ENCODE data around the gene KCNE3. TPM values are rescaled to one million over a fixed set of nuclear protein-coding genes. Genes with fewer than 3 reads are reported as not detected.

The KCNE3 gene
- total RNA-seq, 1 donor from 2014 or later: 1.2 TPM

DNA sequence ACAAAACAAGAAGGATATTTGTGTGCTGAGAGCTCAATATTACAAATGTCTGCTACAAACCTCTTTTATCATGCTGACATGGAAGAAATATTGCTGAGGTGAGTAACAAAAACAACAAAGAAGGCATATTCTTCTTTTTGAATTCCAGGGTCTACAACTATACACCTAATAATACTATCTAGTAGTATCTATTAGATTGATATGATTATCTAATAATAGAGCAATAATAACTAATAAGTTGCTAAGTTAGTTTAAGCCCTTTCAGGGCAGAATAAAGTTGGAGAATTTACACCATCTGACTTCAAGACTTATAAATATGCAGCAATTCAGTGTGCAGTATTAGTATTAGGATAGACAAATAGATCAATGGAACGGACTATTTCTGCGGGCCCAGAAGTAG lies 57.7 kb downstream of the KCNE3 start:
- Histone ChIP-seq H3K27ac (no peak overlapping the region), H2AFZ (replicated peaks) (no peak overlapping the region)

More for the DNA sequence above, 57.7 kb downstream of the KCNE3 start:
- H3K27me3 Mint-ChIP-seq (ENCODE audit: insufficient read depth, low read depth): no peaks in the 10 kb centered on the region
- peaks cover 5% of the 10 kb centered on the region for H3K4me1 Mint-ChIP-seq
- Histone ChIP-seq H3F3A (ENCODE audit: low read depth) (no peaks in the 10 kb centered on the region), H3K9me3 (ENCODE audit: low read depth) (no peaks in the 10 kb centered on the region), H3K4me1 (no peaks in the 10 kb centered on the region), H3K27me3 (no peaks in the 10 kb centered on the region), H3K79me2 (ENCODE audit: low read depth) (no peaks in the 10 kb centered on the region), H3K4me2 (no peak overlapping the region), H3K4me3 (no peak overlapping the region), H4K20me1 (ENCODE audit: low read depth) (no peaks in the 10 kb centered on the region), H3K9ac (no peak overlapping the region), H3K36me3 (no peaks in the 10 kb centered on the region)
- DNase-seq (ENCODE audit: low spot score): no peak
- H3K9me3 Mint-ChIP-seq: no peaks in the 10 kb centered on the region
- no peak overlapping the region for H3K27ac Mint-ChIP-seq
- no peak for TF ChIP-seq EZH2phosphoT487 (IDR thresholded peaks at IDR 0.05)
- TF ChIP-seq EZH2 (IDR thresholded peaks at IDR 0.05): no peak
- TF ChIP-seq, protein P1, sequence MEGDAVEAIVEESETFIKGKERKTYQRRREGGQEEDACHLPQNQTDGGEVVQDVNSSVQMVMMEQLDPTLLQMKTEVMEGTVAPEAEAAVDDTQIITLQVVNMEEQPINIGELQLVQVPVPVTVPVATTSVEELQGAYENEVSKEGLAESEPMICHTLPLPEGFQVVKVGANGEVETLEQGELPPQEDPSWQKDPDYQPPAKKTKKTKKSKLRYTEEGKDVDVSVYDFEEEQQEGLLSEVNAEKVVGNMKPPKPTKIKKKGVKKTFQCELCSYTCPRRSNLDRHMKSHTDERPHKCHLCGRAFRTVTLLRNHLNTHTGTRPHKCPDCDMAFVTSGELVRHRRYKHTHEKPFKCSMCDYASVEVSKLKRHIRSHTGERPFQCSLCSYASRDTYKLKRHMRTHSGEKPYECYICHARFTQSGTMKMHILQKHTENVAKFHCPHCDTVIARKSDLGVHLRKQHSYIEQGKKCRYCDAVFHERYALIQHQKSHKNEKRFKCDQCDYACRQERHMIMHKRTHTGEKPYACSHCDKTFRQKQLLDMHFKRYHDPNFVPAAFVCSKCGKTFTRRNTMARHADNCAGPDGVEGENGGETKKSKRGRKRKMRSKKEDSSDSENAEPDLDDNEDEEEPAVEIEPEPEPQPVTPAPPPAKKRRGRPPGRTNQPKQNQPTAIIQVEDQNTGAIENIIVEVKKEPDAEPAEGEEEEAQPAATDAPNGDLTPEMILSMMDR (IDR thresholded peaks at IDR 0.05): no peak
- H3K4me3 Mint-ChIP-seq: no peak overlapping the region
- H3K36me3 Mint-ChIP-seq: no peaks in the 10 kb centered on the region

Small RNA genes within 50 kb of the gene (small RNA-seq; reads per million reads assigned to genes)
- gene CYCSP27: not detected

Other genes with a start within 250 kb of the KCNE3 start
- gene P4HA3, start 155.9 kb downstream of the KCNE3 start, total RNA-seq (ENCODE audit: low replicate concordance): not detected in 2 replicates
- gene PGM2L1, start 69.1 kb downstream of the KCNE3 start, total RNA-seq (ENCODE audit: low replicate concordance): 12.3 and 15.9 TPM in 2 replicates
- gene LIPT2, start 26.2 kb upstream of the KCNE3 start, total RNA-seq (ENCODE audit: low replicate concordance): 15.2 and 16.9 TPM in 2 replicates
- 45.4 and 56.9 TPM in 2 replicates for gene POLD3, start 125.0 kb upstream of the KCNE3 start, total RNA-seq (ENCODE audit: low replicate concordance)

All from neural progenitor cell (in vitro differentiated cells).